GM10847 (cell line): Measurements from ENCODE around the gene RGS3.

Source experiments
- POLR2A ChIP-seq: IDR thresholded peaks from 2 replicates; pipeline ENCODE4 v1.6.1; 2011; ENCODE audit not compliant: insufficient read length; ENCODE audit errors: extremely low read depth

Gene RGS3

GRCh38 chr9:113570749-113571711, 107.5 kb downstream of the RGS3 start:
- no peak for TF ChIP-seq POLR2A

GRCh38 chr9:113572076-113572861, 108.7 kb downstream of the RGS3 start:
- no peak for TF ChIP-seq POLR2A

DNA sequence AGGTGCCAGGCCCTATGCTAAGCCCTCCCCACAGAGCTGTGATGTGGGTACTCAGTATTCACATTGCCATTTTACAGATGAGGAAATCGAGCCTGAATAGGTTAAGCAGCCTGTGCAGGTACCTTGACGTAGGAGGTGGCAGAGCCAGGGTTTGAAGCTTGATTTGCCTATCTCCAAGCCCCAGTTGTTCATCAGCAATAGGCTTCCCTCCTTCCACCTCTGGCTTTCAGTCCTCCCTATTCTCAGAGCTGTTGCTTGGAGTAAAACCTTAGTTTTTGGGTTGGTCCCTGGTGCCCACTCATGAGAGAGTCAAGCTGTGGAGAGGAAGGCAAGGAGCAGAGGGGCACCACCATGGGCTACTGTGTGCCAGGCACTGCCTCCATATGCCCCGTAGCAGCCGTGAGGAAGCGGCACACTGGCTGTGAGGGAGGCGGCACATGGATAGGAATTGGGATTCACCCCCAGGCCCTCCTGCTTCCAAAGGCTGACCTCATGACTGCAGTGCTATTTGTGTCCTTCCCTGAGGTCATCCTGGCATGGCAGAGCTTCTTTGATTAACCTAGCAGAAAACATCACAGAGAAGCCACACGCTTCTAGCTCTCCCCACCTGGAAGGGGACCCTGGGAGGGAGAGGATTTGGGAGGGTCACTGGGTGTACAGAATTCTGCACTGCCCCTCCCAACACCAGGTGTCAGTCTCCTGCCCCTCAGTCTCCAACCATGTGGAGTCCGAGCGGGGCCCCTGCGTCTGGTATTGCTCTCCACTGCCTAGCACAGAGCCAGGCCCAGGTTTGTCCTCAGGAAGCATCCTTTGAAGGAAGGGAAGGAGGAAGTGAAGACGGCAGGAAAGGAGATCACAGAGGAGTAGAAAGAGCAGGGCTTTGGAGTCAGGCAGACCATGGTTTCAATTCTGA, 109.8 kb downstream of the RGS3 start:
- no peak for TF ChIP-seq POLR2A

DNA sequence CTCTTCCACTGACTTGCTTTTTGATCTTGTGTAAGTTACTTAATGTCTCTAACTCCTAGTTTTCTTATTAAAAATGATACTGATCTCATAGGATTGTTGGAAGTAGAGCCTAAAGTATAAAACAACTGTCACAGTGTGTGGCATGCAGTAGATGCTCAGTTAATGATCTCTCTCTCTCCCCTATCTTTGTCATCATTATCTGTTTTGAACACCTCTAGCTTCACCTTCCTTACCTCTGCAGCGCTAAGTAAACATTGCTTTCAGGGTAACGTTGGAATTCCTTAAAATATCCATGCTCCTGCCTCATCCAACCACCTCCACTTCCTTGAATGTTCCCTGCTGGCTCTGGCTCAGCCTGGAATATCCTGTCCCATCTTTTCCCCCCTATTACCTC, 110.4 kb downstream of the RGS3 start:
- no peak for TF ChIP-seq POLR2A

DNA sequence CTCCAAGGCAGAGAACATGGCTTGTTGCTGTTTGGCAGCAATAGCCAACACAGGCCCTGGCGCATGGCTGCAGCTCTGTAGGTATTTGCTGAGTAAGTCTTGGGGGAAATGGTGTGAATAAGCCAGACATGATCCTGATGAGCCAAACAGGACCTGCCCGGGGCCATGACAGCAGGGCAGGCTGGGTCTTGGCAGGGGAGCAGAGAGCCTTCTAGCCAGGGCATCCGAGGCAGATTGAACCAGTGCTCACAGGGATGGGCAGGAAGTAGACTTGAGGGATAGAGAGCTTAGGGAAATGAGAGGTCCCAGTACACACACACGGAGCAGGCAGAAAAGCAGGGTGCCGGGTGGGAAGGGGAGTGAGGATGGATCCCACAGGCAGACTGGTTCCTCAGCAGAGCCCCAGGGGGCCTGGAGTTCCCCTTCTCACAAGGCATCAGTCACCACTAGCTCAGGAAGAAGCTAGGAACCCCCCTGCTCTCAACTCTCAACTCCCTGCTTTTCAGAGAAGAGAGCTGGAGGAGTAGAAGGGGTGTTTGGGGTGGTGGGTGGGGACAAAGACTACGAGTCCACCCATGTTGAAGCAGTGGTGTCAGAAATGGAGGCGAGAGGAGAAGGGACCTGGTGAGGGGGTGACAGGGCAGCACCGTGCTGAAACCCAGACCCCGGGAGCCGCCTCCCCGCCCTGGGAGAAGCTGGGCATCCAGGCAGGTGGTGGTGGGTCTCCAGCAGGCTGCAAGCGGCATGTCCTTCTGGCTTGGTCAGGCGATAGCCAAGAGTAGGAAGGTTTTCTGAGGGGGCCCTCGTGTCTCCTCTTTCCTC, 111.1 kb downstream of the RGS3 start:
- no peak for TF ChIP-seq POLR2A

GRCh38 chr9:113577525-113578261, 114.2 kb downstream of the RGS3 start:
- TF ChIP-seq POLR2A: no peak

DNA sequence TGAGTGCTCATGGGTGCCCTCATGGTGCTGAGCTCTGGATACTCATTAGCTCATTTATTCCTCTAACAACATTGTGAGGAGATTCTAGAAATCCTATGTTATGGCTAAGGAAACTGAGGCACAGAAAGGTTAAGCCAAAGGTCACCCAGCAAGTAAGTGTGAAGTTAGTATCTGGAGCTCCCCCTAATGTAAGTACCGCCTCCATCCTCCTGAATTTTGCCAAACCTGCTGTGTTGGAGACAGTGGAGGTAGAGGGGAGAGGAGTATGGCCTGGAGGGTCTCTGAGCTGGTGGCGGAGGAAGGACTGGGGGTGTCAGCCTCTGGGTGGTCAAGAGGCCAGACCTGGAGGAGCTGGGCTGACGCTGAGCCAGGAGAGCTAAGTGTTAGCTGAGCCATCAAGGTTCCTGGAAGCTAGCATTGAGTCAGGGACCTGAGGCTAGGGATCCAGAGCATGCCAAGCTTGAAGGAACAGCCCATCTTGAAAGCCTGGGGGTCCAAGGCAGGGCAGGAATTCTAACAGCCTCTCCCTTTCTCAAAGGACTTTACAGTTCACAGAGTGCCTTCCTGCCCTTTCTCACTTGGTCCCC, 114.8 kb downstream of the RGS3 start:
- TF ChIP-seq POLR2A: no peak

DNA sequence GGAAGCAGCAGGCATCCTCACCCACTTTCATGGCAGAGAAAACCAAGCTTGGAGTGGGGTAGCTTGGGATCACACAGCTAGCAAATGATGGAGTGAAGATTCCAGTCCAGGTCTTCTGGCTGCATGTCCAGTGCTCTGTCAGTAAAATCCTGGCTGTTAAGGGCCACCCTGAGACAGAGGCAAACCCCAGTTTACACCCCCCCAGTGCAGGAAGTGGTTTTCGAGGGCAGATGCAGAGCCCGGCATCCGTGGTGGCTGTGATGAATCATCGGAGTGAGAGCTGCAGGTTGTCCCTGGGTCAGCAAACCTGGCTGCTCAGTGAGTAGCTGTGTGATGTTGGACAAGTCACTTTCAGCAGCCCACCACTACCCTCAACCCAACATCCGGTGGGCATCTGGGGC, 115.4 kb downstream of the RGS3 start:
- no peak for TF ChIP-seq POLR2A

DNA sequence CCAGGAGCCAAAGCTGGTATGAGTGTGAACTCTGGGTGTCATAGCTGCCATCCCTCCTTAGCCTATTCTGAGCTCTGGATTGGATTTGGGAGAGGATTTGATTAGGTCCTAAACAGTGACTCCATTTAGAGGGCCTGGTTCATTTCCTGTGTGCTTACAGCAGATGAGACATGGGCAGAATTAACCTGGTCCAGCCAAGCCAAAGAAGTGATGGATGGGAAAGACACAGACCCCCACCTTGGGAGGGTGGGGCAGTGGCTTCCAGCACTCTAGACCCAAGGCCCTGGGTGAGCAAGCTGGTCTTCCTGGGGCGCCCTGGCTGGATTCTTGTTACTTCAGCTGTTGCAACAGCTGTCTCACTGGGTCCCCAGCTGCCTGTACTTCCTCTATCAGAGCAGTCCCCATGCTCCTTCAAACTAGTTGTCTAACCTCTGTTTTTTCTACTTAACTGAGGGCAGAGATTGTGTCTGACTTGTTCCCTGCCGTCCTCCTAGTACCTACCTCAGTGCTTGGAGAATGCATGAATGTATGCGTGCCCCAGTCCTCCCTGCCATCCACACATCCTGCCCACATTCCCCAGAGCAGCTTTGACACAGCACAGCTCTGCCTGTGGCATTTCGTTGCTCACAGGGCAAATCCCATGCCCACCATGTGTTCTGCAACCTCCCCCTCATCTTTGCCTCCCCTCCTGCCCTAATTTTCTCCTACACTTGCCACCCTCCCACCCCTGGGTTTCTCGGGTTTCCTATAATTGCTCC, 115.9 kb downstream of the RGS3 start:
- no peak for TF ChIP-seq POLR2A

- TF ChIP-seq POLR2A: no peak
Measured at GRCh38 chr9:113580041-113580953, 116.8 kb downstream of the RGS3 start.

- no peak for TF ChIP-seq POLR2A
Measured at GRCh38 chr9:113580954-113581311, 117.4 kb downstream of the RGS3 start.
